ENCODE results near the gene GSE1. TPM values are rescaled to one million over a fixed set of nuclear protein-coding genes. Genes with fewer than 3 reads are reported as not detected.

The GSE1 gene
- polyA plus RNA-seq, 1 donor (not counting 4 experiments of a cell fraction or from before 2014, with no cell fraction given) = 5.0 TPM

DNA sequence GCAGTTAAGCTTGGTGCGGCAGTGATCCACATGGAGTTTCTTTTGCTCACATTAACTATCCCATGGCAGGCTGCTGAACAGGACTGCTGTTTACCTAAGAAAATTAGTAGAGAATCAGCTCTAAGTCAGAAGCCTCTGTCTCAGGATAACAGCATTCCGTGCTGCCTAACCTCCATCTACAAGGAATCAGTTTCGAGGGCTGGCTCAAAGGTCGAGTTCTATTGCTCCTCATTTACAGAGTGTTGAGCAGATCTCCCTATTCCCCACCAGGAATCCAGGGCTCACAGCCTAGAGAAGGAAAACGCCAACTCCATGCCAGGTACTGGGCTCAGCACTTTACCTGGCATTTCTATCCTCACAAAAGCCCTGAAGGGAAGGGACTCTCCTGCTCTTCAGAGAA is 65.7 kb downstream of the GSE1 start:
- no peak for FAIRE-seq
- Histone ChIP-seq H3K9ac (ENCODE audit: control insufficient read depth, extremely low read depth, insufficient read depth, low read length) (no peak overlapping the region), H3K9me1 (ENCODE audit: control insufficient read depth, extremely low read depth, insufficient read depth, low read length) (no peaks in the 10 kb centered on the region), H3K27ac (ENCODE audit: control insufficient read depth, insufficient read depth, low read length) (no peak overlapping the region), H3K36me3 (ENCODE audit: control insufficient read depth in 2 of 2, extremely low read depth in 1 of 2, insufficient read depth in 2 of 2, low read length in 2 of 2) (peaks cover 5 to 24% of the 10 kb centered on the region in 2 experiments), H4K20me1 (ENCODE audit: control insufficient read depth, extremely low read depth, insufficient read depth, low read length) (no peaks in the 10 kb centered on the region), H3K9me3 (ENCODE audit: control insufficient read depth, low read depth, low read length) (no peaks in the 10 kb centered on the region), H3K27me3 (ENCODE audit: control insufficient read depth, extremely low read depth, insufficient read depth, low read length) (no peaks in the 10 kb centered on the region), H3K79me2 (ENCODE audit: control insufficient read depth, insufficient read depth, low read length) (no peaks in the 10 kb centered on the region), H3K4me1 (ENCODE audit: control insufficient read depth, extremely low read depth, insufficient read depth, low read length) (no peaks in the 10 kb centered on the region), H2AFZ (ENCODE audit: control insufficient read depth, low read length) (no peak overlapping the region), H3K4me3 (ENCODE audit: control insufficient read depth in 2 of 3, extremely low read depth in 1 of 3, insufficient read depth in 2 of 3, low read depth in 1 of 3, low read length in 3 of 3) (no peak overlapping the region), H3K4me2 (ENCODE audit: control insufficient read depth, extremely low read depth, insufficient read depth, low read depth, low read length) (no peak overlapping the region)
- TF ChIP-seq EZH2 (IDR thresholded peaks at IDR 0.05; ENCODE audit: low read length) = no peak
- TF ChIP-seq, protein P1, sequence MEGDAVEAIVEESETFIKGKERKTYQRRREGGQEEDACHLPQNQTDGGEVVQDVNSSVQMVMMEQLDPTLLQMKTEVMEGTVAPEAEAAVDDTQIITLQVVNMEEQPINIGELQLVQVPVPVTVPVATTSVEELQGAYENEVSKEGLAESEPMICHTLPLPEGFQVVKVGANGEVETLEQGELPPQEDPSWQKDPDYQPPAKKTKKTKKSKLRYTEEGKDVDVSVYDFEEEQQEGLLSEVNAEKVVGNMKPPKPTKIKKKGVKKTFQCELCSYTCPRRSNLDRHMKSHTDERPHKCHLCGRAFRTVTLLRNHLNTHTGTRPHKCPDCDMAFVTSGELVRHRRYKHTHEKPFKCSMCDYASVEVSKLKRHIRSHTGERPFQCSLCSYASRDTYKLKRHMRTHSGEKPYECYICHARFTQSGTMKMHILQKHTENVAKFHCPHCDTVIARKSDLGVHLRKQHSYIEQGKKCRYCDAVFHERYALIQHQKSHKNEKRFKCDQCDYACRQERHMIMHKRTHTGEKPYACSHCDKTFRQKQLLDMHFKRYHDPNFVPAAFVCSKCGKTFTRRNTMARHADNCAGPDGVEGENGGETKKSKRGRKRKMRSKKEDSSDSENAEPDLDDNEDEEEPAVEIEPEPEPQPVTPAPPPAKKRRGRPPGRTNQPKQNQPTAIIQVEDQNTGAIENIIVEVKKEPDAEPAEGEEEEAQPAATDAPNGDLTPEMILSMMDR (optimal IDR thresholded peaks at IDR 0.05 in 1 of 3, IDR thresholded peaks at IDR 0.05 in 1 of 3, conservative IDR thresholded peaks at IDR 0.05 in 1 of 3; ENCODE audit: extremely low read depth in 1 of 3, insufficient read depth in 2 of 3, low read length in 3 of 3) = no peak
- dilution Hi-C loops (cut with MboI; ENCODE audit: extremely low pct_ligation_motif_present, low sequenced_read_pairs) = no loop called here
- no peak for DNase-seq (ENCODE audit: low read depth, low spot score)

DNA sequence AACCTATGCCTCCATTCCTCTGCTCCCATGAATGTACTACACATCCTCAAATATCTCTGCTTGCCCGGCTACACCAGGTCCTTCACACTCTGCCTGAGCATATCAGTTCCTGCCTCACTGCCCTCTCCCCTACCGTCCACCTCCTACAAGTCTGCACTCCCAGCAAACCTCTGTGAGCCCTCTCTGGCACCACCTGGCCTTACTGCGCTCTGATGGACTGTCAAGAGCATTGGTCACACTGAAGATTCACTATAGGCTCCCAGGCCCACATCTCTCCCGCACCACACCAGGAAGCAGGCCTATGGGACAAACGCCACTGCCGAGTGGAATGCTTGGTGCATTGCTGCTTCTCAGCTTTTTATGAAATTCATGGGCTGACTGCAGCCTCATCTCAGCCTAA is 66.7 kb downstream of the GSE1 start:
- Histone ChIP-seq H3K27ac (ENCODE audit: control insufficient read depth, insufficient read depth, low read length) (no peak overlapping the region), H2AFZ (ENCODE audit: control insufficient read depth, low read length) (no peak overlapping the region), H3K9me3 (ENCODE audit: control insufficient read depth, low read depth, low read length) (no peaks in the 10 kb centered on the region), H3K4me1 (ENCODE audit: control insufficient read depth, extremely low read depth, insufficient read depth, low read length) (no peaks in the 10 kb centered on the region), H3K36me3 (ENCODE audit: control insufficient read depth in 2 of 2, extremely low read depth in 1 of 2, insufficient read depth in 2 of 2, low read length in 2 of 2) (peaks cover 1 to 17% of the 10 kb centered on the region in 2 experiments), H3K79me2 (ENCODE audit: control insufficient read depth, insufficient read depth, low read length) (no peaks in the 10 kb centered on the region), H3K9me1 (ENCODE audit: control insufficient read depth, extremely low read depth, insufficient read depth, low read length) (no peaks in the 10 kb centered on the region), H4K20me1 (ENCODE audit: control insufficient read depth, extremely low read depth, insufficient read depth, low read length) (no peaks in the 10 kb centered on the region), H3K4me2 (ENCODE audit: control insufficient read depth, extremely low read depth, insufficient read depth, low read depth, low read length) (no peak overlapping the region), H3K27me3 (ENCODE audit: control insufficient read depth, extremely low read depth, insufficient read depth, low read length) (no peaks in the 10 kb centered on the region), H3K4me3 (ENCODE audit: control insufficient read depth in 2 of 3, extremely low read depth in 1 of 3, insufficient read depth in 2 of 3, low read depth in 1 of 3, low read length in 3 of 3) (no peak overlapping the region), H3K9ac (ENCODE audit: control insufficient read depth, extremely low read depth, insufficient read depth, low read length) (no peak overlapping the region)
- FAIRE-seq (no peak), DNase-seq (ENCODE audit: low read depth, low spot score) (no peak)
- TF ChIP-seq, protein P1 (optimal IDR thresholded peaks at IDR 0.05 in 1 of 3, IDR thresholded peaks at IDR 0.05 in 1 of 3, conservative IDR thresholded peaks at IDR 0.05 in 1 of 3; ENCODE audit: extremely low read depth in 1 of 3, insufficient read depth in 2 of 3, low read length in 3 of 3) = no peak
- TF ChIP-seq EZH2 (IDR thresholded peaks at IDR 0.05; ENCODE audit: low read length) = no peak
- dilution Hi-C loops (cut with MboI; ENCODE audit: extremely low pct_ligation_motif_present, low sequenced_read_pairs) = no loop called here

Data from keratinocyte (primary cell).